CD4-positive, CD25-positive, alpha-beta regulatory T cell (primary cell): ENCODE data around the gene RAB35. TPM values are rescaled to one million over a fixed set of nuclear protein-coding genes. Genes with fewer than 3 reads are reported as not detected.

ENCODE experiments used
- ATAC-seq, 2 donors: fragments of 150-1000 bp; cut with Tn5 transposase; one replicate each; pipeline ENCODE4 v1.10.0; 2021; ENCODE audit warnings: low read depth in 2 of 2, moderate number of reproducible peaks in 2 of 2, moderate library complexity in 1 of 2
- DNase-seq, 3 donors: peaks; one replicate each; pipeline versions ENCODE4 v3.0.0 to v3.0.0-alpha.2; 2012 to 2022; ENCODE audit warnings: mixed read lengths in 1 of 3
- H3K27ac ChIP-seq: one replicate; pipeline ENCODE4 v1.7.0; 2013; ENCODE audit warnings: mild to moderate bottlenecking, low read length; ENCODE audit not compliant: insufficient read depth, poor library complexity, severe bottlenecking
- H3K27me3 ChIP-seq: one replicate; pipeline ENCODE4 v1.7.0; 2013; ENCODE audit warnings: low read length; ENCODE audit not compliant: control insufficient read depth, insufficient read depth
- H3K36me3 ChIP-seq: one replicate; pipeline ENCODE4 v1.7.0; 2013; ENCODE audit warnings: mild to moderate bottlenecking, low read length, moderate library complexity; ENCODE audit not compliant: control insufficient read depth, insufficient read depth
- H3K4me1 ChIP-seq: 2 replicates; pipeline ENCODE4 v1.7.0; 2013; ENCODE audit warnings: mild to moderate bottlenecking, low read length; ENCODE audit not compliant: insufficient read depth, control insufficient read depth, poor library complexity, severe bottlenecking
- H3K4me3 ChIP-seq: one replicate; pipeline ENCODE4 v1.7.0; 2013; ENCODE audit warnings: low read depth, mild to moderate bottlenecking, low read length, moderate library complexity
- H3K9me3 ChIP-seq, 2 experiments: 1 replicate in 1 of 2; 2 replicates in 1 of 2; pipeline ENCODE4 v1.7.0; 2013; ENCODE audit warnings: low read length in 2 of 2, mild to moderate bottlenecking in 1 of 2, moderate library complexity in 1 of 2; ENCODE audit not compliant: control insufficient read depth in 2 of 2
- H3K27ac Mint-ChIP-seq, 3 donors: one replicate each; pipeline ENCODE4 v1.8.0; 2020 to 2022; ENCODE audit warnings: mild to moderate bottlenecking in 3 of 3, mixed read lengths in 3 of 3, moderate library complexity in 2 of 3
- H3K27me3 Mint-ChIP-seq: one replicate; pipeline ENCODE4 v1.8.0; 2022; ENCODE audit warnings: mild to moderate bottlenecking, mixed read lengths
- H3K36me3 Mint-ChIP-seq: one replicate; pipeline ENCODE4 v1.8.0; 2020; ENCODE audit warnings: mixed read lengths
- H3K4me1 Mint-ChIP-seq, 4 donors: one replicate each; pipeline ENCODE4 v1.8.0; 2020 to 2022; ENCODE audit warnings: mixed read lengths in 4 of 4, mild to moderate bottlenecking in 1 of 4
- H3K4me3 Mint-ChIP-seq, 4 donors: one replicate each; pipeline ENCODE4 v1.8.0; 2020 to 2022; ENCODE audit warnings: mild to moderate bottlenecking in 4 of 4, mixed read lengths in 4 of 4, moderate library complexity in 3 of 4
- H3K9me3 Mint-ChIP-seq, 7 donors: one replicate each; pipeline ENCODE4 v1.8.0; 2020 to 2022; ENCODE audit warnings: mixed read lengths in 7 of 7, mild to moderate bottlenecking in 3 of 7, moderate library complexity in 2 of 7
- polyA plus RNA-seq, 4 donors: library from polyadenylated mRNA; unstranded; fragments of 300-500 nt; fragmentation: Illumina TruSeq; gene quantifications; one replicate each; pipeline ENCODE4 v1.2.3, GENCODE V29; 2021
- total RNA-seq: library from RNA; stranded (reverse); gene quantifications from one replicate; pipeline ENCODE4 v1.2.3, GENCODE V29; 2022

The RAB35 gene
- total and polyA plus RNA-seq, 5 donors from 2014 or later: 25.2 to 85.5 (median 27.7) TPM

- Histone ChIP-seq H3K27me3 (no peaks in the 10 kb centered on the region), H3K4me1 (peaks cover 15% of the 10 kb centered on the region), H3K27ac (no peak overlapping the region), H3K9me3 (no peaks in the 10 kb centered on the region), H3K4me3 (no peak overlapping the region), H3K36me3 (peaks cover 23% of the 10 kb centered on the region)
- H3K4me1 Mint-ChIP-seq: peaks cover 12 to 36% (median 13%) of the 10 kb centered on the region in 4 donors
- no peak for DNase-seq
- H3K27ac Mint-ChIP-seq: no peak overlapping the region
- ATAC-seq: no peak
- peaks cover 9% of the 10 kb centered on the region for H3K36me3 Mint-ChIP-seq
- H3K4me3 Mint-ChIP-seq: no peak overlapping the region
- H3K27me3 Mint-ChIP-seq: no peaks in the 10 kb centered on the region
- H3K9me3 Mint-ChIP-seq: no peaks in the 10 kb centered on the region
These were observed 39.3 kb downstream of the RAB35 start for GRCh38 chr12:120077260-120077659.

- no peak overlapping the region for H3K27ac ChIP-seq
- H3K4me1 Mint-ChIP-seq: peaks cover 12 to 36% (median 13%) of the 10 kb centered on the region in 4 donors
- H3K9me3 ChIP-seq: no peaks in the 10 kb centered on the region
- no peak overlapping the region for H3K27ac Mint-ChIP-seq
- peaks cover 6% of the 10 kb centered on the region for H3K36me3 Mint-ChIP-seq
- peaks cover 15% of the 10 kb centered on the region for H3K4me1 ChIP-seq
- no peak overlapping the region for H3K4me3 Mint-ChIP-seq
- no peaks in the 10 kb centered on the region for H3K27me3 ChIP-seq
- no peaks in the 10 kb centered on the region for H3K9me3 Mint-ChIP-seq
- no peaks in the 10 kb centered on the region for H3K27me3 Mint-ChIP-seq
- H3K4me3 ChIP-seq: no peak overlapping the region
- ATAC-seq: no peak
- DNase-seq: no peak
- peaks cover 28% of the 10 kb centered on the region for H3K36me3 ChIP-seq
These were observed 39.9 kb downstream of the RAB35 start for GRCh38 chr12:120076651-120077050.

- Histone ChIP-seq H3K4me3 (peak overlapping the region; percentile 27), H3K27me3 (no peaks in the 10 kb centered on the region), H3K36me3 (peaks cover 33% of the 10 kb centered on the region), H3K4me1 (peaks cover 15% of the 10 kb centered on the region), H3K27ac (no peak overlapping the region), H3K9me3 (no peaks in the 10 kb centered on the region)
- DNase-seq: peak in 1 of 3 donors; percentile 43
- Mint-ChIP-seq H3K27me3 (no peaks in the 10 kb centered on the region), H3K9me3 (no peaks in the 10 kb centered on the region), H3K4me3 (peak overlapping the region in 2 of 4 donors; percentile 5 to 68), H3K4me1 (peaks cover 12 to 36% (median 13%) of the 10 kb centered on the region in 4 donors), H3K27ac (peak overlapping the region; percentile 62 to 93 (median 78)), H3K36me3 (peaks cover 4% of the 10 kb centered on the region)
- ATAC-seq: peak in 1 of 2 donors; percentile 15
These were observed 41.4 kb downstream of the RAB35 start for GRCh38 chr12:120075034-120075616.

GRCh38 chr12:120072472-120073249 is 43.9 kb downstream of the RAB35 start:
- Mint-ChIP-seq H3K9me3 (no peaks in the 10 kb centered on the region), H3K4me3 (no peak overlapping the region), H3K36me3 (peaks cover 11% of the 10 kb centered on the region), H3K4me1 (peaks cover 6 to 22% (median 11%) of the 10 kb centered on the region in 4 donors), H3K27ac (peak overlapping the region in 1 of 3 donors; percentile 71), H3K27me3 (no peaks in the 10 kb centered on the region)
- peaks cover 10% of the 10 kb centered on the region for H3K4me1 ChIP-seq
- ATAC-seq (no peak), DNase-seq (no peak)
- peaks cover 29% of the 10 kb centered on the region for H3K36me3 ChIP-seq
- no peaks in the 10 kb centered on the region for H3K9me3 ChIP-seq
- H3K27ac ChIP-seq: no peak overlapping the region
- H3K4me3 ChIP-seq: no peak overlapping the region
- H3K27me3 ChIP-seq: no peaks in the 10 kb centered on the region

- H3K27me3 ChIP-seq: no peaks in the 10 kb centered on the region
- H3K4me1 ChIP-seq: peaks cover 10% of the 10 kb centered on the region
- peaks cover 29% of the 10 kb centered on the region for H3K36me3 ChIP-seq
- peaks cover 6 to 22% (median 11%) of the 10 kb centered on the region in 4 donors for H3K4me1 Mint-ChIP-seq
- no peak overlapping the region for H3K27ac Mint-ChIP-seq
- no peaks in the 10 kb centered on the region for H3K27me3 Mint-ChIP-seq
- peaks cover 11% of the 10 kb centered on the region for H3K36me3 Mint-ChIP-seq
- no peaks in the 10 kb centered on the region for H3K9me3 ChIP-seq
- H3K9me3 Mint-ChIP-seq: no peaks in the 10 kb centered on the region
- no peak overlapping the region for H3K4me3 Mint-ChIP-seq
- H3K27ac ChIP-seq: no peak overlapping the region
- H3K4me3 ChIP-seq: no peak overlapping the region
- DNase-seq (no peak), ATAC-seq (no peak)
These were observed 45.0 kb downstream of the RAB35 start for GRCh38 chr12:120071493-120072020.

GRCh38 chr12:120069278-120069677 is 47.3 kb downstream of the RAB35 start:
- Histone ChIP-seq H3K4me3 (no peak overlapping the region), H3K36me3 (peaks cover 47% of the 10 kb centered on the region), H3K9me3 (no peaks in the 10 kb centered on the region), H3K4me1 (peaks cover under 1% of the 10 kb centered on the region), H3K27me3 (no peaks in the 10 kb centered on the region), H3K27ac (no peak overlapping the region)
- H3K4me1 Mint-ChIP-seq: peaks cover 1 to 10% (median 5%) of the 10 kb centered on the region in 4 donors
- DNase-seq (no peak), ATAC-seq (no peak)
- H3K27me3 Mint-ChIP-seq: no peaks in the 10 kb centered on the region
- peaks cover 13% of the 10 kb centered on the region for H3K36me3 Mint-ChIP-seq
- H3K9me3 Mint-ChIP-seq: no peaks in the 10 kb centered on the region
- H3K4me3 Mint-ChIP-seq: no peak overlapping the region
- no peak overlapping the region for H3K27ac Mint-ChIP-seq

- Mint-ChIP-seq H3K27ac (peak overlapping the region in 2 of 3 donors; percentile 60 to 67), H3K27me3 (no peaks in the 10 kb centered on the region), H3K36me3 (peaks cover 13% of the 10 kb centered on the region), H3K9me3 (no peaks in the 10 kb centered on the region), H3K4me3 (no peak overlapping the region), H3K4me1 (peaks cover 0 to 6% (median 2%) of the 10 kb centered on the region in 4 donors)
- Histone ChIP-seq H3K27me3 (no peaks in the 10 kb centered on the region), H3K36me3 (peaks cover 48% of the 10 kb centered on the region), H3K9me3 (no peaks in the 10 kb centered on the region), H3K4me1 (no peaks in the 10 kb centered on the region), H3K27ac (no peak overlapping the region), H3K4me3 (no peak overlapping the region)
- DNase-seq (no peak), ATAC-seq (no peak)
These were observed 48.7 kb downstream of the RAB35 start for GRCh38 chr12:120067901-120068300.
